ENCODE results near the gene BCL11A.

Gene BCL11A

DNA sequence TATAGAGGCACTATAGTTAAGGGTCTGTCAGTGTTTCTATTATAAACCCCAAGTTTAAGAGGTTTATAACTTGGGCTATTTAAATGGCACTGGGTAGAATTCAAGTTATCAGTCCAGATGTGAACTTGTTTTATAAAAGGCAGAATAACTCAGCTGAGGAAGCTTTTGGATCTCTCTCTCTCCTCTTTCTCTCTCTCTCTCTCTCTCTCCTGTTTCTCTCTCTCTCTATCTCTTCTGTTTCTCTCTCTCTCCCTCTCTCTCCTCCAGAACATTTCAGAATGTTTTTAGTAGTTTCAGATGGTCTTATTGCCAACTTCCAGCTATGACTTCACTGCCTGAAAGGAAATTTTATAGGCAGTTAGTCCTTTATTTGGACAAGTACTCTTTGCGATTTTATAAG is 6.4 kb upstream of the BCL11A start:
- DNase-seq (ENCODE audit: low read depth in 2 of 2, low spot score in 1 of 2): no peak

DNA sequence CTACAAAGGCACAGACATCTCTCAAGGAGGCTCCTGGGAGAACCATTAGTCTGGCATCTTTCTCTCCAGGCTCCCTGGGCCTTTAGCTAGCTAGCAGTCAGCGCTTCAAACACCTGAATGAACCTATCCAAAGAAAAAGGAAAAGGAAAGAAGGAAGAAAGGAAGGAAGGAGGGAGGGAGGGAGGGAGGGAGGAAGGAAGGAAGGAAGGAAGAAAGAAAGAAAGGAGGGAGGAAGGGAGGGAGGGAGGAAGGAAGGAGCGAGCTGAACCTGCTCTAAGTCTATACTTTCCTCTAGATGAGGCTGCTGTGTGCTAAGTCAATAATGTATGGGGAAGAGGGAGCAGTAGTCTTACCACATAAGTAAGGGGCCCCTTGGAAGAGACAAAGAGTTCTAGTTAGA is 5.1 kb upstream of the BCL11A start:
- DNase-seq (ENCODE audit: low read depth in 2 of 2, low spot score in 1 of 2): no peak

DNA sequence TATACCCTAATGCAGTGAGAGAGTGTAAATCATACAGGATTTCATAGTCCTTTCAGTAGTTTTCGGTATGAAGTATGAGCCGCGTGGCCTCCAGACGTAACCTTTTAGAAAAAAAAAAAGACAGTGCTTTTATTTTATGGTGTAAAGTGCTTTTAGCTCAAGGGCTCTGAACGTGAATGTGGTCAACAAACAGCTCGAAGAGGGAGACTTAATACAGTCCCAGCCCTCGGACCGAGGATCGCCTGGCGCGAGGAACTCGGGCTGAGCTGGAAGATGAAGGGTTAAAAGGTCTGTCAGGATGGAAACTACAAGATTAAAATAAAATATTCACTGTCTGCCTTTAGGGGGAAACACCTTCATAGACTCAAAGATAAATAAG is 4.0 kb upstream of the BCL11A start:
- DNase-seq (ENCODE audit: low read depth in 2 of 2, low spot score in 1 of 2): no peak

DNA sequence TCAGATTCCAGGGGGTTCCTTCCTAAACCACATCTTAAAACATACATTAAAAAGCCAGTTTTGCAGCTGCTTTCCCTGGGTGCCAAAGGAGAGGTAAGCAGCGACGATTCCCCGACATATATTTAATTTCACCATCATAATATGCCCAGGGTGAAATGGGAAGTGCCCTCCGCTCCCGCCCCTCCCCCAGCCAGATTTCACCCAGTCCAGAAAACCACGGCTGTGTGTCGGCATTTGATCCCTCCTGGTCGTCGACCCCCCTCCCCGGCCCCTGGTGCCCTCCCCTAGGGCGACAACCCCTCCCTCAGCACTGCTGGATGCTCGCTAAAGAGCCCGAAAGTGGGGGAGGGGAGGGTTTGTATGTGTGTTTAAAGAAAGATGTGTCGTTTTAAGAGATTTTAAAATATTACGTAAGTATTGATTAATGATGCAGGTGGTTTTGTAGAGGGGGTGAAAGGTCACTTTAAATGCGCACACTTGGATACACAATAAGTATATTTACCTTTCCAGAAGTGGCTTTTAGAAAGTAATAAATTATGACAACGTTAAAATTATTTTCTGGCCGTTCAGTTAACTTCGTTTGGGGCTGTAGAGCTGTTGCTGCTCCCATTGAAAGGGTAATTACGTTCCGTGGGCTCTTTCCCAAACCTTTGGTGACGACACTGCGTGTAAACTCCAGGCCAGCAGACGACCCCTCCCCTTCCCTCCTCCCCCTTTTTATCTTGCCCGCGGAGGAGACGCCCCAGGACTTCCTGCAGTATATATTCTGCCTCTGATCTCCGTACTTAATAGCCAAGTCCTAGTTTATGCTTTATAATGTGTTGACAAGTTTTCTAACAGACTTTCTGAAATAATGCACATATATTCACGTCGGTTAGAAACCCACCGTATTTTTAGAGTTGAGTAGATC is 3.4 kb upstream of the BCL11A start:
- no peak for DNase-seq (ENCODE audit: low read depth in 2 of 2, low spot score in 1 of 2)

DNA sequence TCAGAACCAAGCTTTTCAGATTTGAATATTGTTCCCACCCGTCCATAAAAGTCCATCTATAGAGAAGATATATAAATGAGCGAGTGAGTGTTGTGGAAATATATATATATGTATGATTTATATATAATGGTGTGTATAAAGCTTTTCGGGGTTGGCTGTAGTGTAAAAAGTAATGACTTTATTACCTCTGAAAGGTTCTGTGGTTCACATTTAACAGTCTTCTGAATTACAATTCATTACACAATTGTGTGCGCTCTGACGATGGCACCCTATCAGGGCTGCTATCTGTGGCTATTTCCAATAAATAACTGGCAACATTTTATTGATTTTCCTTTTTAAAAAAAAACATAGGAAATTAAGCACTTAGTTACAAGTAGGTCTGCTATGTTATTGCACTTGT is 2.7 kb upstream of the BCL11A start:
- no peak for DNase-seq (ENCODE audit: low read depth in 2 of 2, low spot score in 1 of 2)

DNA sequence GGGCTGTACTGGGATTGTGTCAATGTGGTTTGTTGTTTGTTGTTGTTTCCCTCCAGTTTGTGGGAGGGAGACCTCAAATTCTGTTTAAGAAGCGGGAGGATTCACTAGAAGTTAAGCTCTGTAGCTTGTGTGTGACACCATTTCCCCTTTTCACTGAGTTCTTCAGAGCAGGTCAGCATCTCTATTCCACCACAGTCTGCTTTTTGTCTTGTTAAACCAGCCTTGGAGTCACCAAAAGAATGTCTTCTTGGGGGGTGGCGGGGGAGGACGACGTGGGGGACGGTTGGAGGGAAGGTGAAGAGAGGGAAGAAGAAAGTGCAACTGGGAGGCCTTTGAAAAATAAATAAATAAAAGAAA is 2.3 kb upstream of the BCL11A start:
- DNase-seq (ENCODE audit: low read depth in 2 of 2, low spot score in 1 of 2): no peak

DNA sequence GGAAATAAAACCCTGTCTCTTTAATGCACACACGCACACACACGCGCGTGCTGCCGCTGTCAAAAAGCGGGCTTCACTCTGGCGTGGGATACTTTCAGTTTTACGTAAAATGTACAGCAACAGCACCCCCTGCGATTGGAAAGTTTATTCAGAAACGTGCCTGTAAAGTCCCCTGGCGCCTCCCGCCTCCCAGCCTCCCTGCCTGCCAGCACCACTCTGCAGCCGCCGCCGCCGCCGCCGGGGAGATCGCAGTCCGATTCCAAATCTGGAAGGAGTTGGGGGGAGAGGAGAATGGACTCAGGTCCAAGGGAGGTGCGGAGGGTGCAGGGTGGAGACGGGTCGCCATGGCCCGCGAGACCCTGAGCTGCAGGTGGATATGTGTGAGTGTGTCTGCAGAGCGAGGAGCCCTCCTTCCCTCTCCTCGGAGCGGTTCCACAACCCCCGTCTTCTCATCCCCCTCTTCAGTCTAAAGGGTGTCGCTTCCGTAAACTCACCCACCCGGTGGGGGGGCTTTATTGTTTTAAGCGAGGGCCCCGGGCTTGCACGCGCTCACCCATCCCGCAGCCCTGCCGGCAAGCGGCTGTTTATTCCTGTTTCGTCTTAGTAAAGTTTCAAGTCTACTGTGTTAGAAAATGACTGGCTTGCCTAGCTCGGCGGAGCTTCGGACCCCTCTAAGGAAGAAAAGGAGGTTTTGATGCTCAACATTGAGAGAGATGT is 1.8 kb upstream of the BCL11A start:
- peak in 1 of 2 donors; percentile 29 for DNase-seq (ENCODE audit: low read depth in 2 of 2, low spot score in 1 of 2)

DNA sequence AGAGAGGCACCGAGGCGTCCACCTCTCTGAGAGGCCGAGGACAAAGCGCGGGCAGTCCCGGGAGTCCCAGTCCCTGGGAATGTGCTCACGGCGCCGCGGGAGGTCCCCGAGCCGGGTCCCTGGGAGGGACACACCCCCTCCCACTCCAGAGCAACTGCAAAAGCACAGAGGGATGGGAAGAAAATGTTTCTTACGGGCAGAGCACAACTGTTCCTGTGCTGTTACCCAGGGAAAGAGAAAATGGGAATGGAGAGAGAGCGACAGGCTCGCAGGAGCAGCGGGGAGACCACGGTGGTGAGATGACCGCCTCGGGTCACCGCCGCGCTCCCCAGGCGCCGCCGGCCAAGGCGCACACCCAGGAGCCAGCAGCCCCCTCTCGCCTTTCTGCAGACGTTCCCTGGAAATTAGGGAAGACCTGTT is 1.2 kb upstream of the BCL11A start:
- DNase-seq (ENCODE audit: low read depth in 2 of 2, low spot score in 1 of 2): no peak

DNA sequence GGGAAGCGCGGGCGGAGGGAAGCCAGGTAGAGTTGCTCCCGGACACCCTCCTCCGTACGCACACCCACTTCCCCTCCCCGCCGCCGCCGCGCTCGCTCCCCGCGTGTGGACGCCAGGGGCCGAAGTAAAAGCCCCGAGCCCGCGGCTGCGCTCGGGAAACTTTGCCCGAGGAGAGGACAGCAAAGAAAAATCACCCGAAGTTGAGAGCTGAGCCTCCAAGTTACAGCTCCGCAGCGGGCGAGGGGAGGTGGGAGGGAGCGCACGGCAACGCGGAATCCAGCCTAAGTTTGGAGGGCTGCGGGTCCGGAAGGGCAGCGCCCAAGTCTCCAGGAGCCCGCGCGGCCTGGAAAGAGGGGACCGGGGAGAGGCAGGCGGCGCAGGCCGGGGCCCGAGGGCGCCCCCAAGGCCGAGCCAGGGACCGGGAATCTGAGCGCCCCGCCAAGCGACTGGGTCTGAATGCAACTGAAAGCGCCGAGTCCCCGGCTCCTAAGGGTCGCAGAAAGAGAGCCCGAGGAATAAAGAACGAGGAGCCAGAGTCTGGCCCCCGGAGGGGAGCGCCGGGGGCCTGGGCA is 706 bp upstream of the BCL11A start:
- DNase-seq (ENCODE audit: low read depth in 2 of 2, low spot score in 1 of 2): no peak

DNA sequence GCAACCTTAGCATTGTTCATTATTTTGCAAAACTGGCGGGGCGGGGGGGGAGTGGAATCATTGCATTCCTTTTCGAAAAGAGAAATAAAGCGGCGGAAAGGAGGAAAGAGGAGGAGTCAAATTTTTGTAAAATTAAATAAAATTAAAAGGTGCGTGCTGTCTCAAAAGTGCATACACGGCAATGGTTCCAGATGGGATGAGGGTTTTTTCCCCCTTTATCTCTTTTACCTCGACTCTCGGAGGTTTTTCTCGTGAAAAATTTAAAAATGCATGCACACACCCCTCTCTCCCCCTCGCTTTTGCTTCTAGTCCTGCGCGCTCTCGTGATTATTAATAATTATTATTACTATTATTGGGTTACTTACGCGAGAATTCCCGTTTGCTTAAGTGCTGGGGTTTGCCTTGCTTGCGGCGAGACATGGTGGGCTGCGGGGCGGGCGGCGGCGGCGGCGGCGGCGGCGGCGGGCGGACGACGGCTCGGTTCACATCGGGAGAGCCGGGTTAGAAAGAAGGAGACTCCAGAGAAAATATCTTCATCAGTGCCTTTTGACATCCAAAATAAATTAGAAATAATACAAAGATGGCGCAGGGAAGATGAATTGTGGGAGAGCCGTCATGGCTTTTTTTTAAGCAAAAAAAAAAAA is 481 bp downstream of the BCL11A start:
- no peak for DNase-seq (ENCODE audit: low read depth in 2 of 2, low spot score in 1 of 2)

DNA sequence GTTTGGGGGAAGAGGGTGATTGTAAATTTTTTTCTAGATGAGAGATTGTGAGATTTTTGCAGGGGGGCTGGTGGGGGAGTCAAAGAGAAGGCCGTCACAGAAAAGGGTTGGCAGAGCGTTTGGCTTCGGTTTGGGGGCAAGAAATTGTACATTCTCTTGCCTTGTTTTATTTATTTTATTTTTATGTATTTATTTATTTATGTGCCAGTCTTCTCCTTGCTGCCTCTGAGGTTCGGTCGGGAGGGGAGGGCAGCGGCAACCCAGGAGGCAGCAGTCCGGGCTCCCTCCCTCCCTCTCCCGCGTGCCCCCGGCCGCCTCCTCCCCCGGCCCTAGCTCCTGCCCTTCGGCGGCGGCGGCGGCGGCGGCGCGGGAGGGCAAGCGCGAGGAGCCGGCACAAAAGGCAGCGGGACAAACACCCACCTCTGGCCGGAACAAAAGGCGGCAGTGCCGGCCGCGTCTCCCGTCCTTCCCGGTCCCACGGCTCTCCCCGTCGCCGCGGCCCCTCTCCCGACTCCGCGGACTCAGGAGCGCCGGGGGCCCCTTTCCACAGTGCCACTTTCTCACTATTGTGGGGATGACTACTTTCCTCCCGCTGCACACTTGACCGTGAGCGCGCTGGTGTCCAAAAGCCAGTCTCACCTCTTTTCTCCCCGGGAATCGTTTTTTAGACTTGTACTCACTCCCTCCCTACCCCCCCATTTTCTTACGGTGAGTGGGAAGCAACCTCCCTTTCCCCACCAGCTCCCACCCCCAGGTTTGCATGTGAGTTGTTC is 1.2 kb downstream of the BCL11A start:
- DNase-seq (ENCODE audit: low read depth in 2 of 2, low spot score in 1 of 2): no peak

DNA sequence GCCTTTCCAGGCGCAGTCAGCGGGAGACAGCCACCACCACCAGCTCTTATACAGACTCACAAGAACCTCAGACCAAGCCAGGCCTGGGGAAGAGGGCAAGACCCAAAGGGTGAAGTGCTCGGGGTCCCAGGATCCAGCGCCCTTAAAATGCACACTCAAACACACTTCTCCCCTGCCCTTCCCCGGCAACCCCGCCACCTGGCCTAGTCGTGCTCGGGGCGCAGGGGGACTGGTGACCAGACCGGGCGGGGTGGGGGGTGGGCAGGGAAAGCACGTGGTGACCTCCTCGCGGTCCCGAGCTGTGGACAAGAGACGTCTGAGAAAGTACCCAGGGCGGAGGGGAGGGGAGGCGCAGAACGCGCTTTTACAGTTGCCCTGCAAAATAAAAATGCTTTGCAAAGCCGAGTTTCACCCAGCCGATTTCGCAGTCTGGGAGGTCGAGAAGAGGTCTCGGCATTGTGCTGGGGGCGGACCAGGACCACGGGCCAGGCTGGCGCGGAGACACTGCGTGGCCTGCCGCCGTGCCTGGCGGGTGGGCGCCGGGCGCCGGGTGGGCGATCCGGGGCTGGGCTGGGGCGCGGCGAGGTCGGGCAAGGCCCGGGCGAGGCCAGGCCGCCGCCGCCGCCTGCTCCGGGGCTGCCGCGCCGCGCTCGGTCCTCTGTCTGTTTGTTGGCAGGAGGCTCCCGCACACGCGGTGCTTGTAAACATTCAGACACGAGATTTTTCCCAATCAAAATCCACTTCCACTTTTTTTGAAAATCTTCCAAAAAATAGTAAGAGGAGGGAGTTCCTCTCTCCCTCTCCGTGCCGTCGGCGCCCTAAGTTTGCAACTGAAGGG is 2.0 kb downstream of the BCL11A start:
- DNase-seq (ENCODE audit: low read depth in 2 of 2, low spot score in 1 of 2): no peak

DNA sequence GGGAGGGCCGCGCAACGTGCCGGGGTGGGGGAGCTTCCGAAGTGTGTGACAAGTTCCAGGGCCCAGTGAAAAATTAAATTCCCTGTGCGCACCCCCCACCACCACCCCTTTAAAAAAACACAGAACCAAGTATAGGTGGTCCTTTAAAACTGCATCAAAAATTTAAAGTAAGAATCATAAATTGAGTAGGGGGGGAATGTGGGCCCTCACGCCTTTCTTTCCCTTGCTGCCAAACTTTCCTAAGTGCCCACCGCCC is 2.5 kb downstream of the BCL11A start:
- no peak for DNase-seq (ENCODE audit: low read depth in 2 of 2, low spot score in 1 of 2)

DNA sequence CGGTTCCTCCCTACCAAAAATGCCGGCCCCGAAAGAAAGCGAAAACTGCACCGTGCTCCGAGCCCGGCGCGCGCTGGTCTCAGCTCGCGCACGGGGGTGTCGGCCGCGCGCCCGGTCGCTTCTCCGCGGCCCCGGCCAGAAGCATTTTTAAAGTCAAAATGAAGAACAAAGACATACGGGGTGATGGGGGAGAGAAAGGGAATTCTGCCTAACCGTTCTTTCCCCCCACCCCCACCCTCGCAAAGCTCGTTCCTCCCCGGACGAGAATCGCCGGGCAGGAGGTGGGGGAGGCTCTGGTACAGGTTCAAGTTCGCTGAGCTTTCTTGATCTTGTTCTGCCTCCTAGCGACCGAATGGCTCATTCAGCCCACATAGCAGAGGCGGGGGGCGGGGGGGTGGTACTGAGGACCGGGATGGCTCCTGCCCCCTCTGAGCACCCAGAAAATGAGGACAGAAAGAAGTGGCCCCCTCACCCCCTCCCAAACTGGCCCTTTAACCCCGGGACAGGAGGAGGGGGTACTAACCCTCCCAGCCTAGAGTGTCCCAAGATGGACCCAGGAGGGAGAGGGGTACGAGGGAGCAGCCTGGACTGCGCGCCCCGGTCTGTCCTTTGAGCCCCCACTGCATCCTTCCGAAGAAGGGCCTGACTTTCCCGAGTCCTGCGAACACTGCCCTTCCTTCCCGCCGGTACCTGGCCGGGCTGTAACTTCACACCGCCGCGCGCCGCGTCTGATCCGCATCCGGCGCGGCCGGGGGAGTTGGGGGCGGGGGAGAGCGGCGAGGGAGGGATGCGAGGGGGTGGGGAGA is 3.1 kb downstream of the BCL11A start:
- DNase-seq (ENCODE audit: low read depth in 2 of 2, low spot score in 1 of 2): no peak

DNA sequence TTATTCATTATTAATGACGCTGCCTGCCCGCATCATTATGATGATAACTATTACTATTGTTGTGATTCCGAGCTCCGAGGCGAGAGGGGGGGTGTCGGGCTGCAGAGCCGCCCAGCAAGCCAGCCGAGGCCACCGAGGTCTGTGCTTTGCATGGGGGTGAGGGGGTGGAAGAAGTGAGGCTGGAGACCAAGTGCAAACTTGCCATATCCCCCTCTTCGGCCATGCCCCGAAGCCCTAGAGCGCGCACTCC is 3.6 kb downstream of the BCL11A start:
- no peak for DNase-seq (ENCODE audit: low read depth in 2 of 2, low spot score in 1 of 2)

DNA sequence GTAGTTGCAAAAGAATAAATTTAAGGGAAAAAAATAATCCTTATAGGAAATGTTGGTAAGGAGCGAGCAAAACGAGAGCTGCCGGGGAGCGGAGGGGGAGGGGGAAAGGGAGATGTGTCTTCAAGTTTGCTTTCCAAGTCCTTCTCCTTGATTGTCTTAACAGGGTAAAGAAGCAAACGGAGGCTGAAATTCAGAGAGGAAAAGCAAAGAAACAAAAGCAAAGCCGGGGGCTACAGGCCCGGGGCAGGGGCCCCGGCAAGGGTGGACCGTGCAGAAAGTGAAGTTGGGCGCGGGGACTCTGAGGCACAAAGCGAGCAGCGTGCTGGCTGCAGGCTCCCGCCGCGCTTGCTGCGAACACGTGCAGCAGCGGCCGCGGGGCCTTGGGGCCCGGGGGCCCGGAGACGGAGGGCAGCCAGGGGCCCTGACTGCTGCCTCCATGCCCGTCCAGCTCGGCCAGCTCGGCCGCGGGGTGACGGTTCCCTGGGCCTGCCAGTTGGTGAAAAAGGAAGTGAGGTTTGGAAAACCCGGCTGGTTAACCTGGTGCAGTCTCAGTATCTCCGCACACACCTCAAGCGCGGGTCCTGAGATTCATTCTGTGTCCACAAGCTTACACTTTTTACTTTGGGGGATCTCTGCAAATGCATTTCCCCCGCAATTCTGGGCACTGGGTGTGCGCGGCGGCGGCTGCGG is 4.1 kb downstream of the BCL11A start:
- no peak for DNase-seq (ENCODE audit: low read depth in 2 of 2, low spot score in 1 of 2)

DNA sequence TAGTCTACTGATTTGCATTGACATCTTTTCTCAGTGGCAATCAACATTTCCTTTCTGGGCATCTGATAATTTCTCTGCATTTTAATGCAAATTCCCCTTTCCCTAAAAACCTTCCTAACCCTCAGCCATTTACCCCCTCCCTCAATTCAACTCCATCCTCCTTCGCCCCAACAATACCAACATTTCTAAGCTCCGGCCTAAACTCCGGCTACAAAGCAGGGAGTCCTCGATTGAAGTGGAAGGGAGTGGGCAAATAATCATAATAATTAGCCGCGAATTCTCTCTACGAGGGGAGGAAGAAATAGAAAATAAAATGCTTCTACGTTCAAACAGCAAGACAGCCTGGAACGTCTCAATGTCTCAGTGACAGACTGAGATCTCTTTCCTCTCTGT is 4.6 kb downstream of the BCL11A start:
- no peak for DNase-seq (ENCODE audit: low read depth in 2 of 2, low spot score in 1 of 2)

DNA sequence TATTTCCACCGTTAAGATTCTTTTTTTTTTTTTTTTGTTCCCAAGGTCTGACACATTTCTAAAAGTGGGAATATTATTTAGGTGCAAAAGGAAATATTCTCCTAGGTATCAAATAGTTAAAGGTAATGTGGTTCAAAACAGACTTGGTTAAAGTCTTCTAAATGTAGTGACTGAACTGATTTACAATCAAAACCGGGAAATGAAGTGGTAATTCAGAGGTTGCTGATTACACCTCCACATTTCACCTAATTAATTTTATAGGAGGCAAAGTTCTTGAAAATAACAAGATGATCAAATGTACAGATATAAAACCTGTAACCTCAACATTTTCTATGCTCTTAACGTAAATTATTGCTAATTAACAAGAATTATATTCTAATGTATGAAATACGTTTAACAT is 5.1 kb downstream of the BCL11A start:
- no peak for DNase-seq (ENCODE audit: low read depth in 2 of 2, low spot score in 1 of 2)

DNA sequence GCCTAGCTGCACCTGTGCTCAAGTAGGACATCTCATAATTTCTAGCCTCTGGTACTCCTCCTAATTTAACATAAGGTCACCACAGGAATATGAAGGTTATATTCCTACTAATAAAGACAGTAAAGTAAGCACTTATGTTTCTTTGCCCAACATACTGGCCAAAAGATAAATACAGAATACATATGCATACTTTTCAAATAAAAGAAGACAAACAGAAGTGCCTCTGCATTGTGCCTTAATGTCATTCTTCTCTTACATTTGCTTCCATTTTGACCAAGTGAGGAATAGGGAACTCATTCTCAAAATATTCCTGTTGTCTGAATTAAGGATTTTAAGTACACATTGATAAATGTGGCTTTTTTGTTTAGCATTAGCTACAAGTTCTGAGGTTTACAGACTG is 5.6 kb downstream of the BCL11A start:
- DNase-seq (ENCODE audit: low read depth in 2 of 2, low spot score in 1 of 2): no peak
